Measurements from ENCODE around the gene CRTC3.

CRTC3 gene

GRCh38 chr15:90565866-90566265 is 36.1 kb downstream of the CRTC3 start:
- TF ChIP-seq, protein P1, sequence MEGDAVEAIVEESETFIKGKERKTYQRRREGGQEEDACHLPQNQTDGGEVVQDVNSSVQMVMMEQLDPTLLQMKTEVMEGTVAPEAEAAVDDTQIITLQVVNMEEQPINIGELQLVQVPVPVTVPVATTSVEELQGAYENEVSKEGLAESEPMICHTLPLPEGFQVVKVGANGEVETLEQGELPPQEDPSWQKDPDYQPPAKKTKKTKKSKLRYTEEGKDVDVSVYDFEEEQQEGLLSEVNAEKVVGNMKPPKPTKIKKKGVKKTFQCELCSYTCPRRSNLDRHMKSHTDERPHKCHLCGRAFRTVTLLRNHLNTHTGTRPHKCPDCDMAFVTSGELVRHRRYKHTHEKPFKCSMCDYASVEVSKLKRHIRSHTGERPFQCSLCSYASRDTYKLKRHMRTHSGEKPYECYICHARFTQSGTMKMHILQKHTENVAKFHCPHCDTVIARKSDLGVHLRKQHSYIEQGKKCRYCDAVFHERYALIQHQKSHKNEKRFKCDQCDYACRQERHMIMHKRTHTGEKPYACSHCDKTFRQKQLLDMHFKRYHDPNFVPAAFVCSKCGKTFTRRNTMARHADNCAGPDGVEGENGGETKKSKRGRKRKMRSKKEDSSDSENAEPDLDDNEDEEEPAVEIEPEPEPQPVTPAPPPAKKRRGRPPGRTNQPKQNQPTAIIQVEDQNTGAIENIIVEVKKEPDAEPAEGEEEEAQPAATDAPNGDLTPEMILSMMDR (conservative IDR thresholded peaks at IDR 0.05; ENCODE audit: control insufficient read depth, insufficient read depth, low read depth, low read length), result no peak
- DNase-seq (ENCODE audit: low read depth), result no peak
- H3K4me3 ChIP-seq (ENCODE audit: control insufficient read depth, low read depth, low read length), result no peak overlapping the region

DNA sequence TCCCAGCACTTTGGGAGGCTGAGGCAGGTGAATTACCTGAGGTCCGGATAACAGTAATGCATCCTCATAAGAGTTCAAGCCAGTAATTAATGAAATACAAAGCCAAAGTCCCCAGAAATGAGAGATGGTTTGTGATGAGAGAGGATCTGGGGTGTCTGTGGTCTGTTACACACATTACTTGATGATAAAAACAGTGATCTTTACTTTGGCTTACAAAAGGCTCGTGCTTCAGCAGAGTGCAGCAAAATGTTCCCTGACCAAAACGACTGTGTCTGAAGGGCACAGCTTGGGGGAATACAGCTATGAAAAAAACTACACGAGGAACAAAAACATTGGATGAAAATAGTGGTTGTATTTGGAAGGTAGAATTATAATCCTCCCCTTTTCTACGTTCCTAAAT is 40.9 kb downstream of the CRTC3 start:
- TF ChIP-seq, protein P1 (conservative IDR thresholded peaks at IDR 0.05; ENCODE audit: control insufficient read depth, insufficient read depth, low read depth, low read length), result no peak
- DNase-seq (ENCODE audit: low read depth), result no peak
- H3K4me3 ChIP-seq (ENCODE audit: control insufficient read depth, low read depth, low read length), result no peak overlapping the region

DNA sequence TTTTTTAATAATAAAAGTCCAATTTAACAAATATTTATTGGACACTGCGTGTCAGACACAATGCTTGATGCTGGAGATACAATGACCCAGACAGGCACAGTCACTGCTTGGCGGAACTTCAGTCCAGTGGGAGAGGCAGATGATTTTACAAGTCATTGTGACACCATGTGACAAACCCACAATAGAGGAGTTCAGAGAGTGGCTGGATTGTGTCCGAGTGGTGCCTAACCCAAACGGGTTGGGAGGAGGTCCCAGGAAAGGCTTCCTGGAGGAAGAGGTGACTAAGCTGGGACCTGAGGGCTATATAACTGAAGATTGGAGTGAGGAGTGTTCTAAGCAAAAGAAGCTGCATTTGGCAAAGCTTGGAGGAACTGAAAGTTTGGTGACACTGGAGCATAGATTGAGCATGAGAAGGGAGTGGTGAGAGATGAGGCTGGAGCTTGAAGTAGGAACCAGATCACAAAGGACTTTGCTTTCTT is 41.4 kb downstream of the CRTC3 start:
- H3K4me3 ChIP-seq (ENCODE audit: control insufficient read depth, low read depth, low read length), result no peak overlapping the region
- TF ChIP-seq, protein P1 (conservative IDR thresholded peaks at IDR 0.05; ENCODE audit: control insufficient read depth, insufficient read depth, low read depth, low read length), result no peak
- DNase-seq (ENCODE audit: low read depth), result peak; percentile 27

DNA sequence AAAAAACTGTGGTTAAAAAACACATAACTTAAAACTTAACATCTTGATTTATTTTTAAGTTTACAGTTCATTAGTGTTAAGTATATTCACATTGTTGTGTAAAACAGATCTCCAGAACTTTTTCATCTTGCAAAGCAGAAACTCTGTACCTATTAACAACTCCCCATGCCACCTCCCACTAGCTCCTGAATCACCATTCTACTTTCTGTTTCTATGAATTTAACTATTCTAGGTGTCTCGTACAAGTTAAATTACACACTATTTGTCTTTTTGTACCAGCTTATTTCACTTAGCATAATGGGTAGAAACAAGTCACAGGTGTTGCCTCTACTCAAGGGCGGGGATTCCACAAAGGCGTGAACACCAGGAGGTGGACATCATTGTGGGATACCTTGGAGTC is 43.2 kb downstream of the CRTC3 start:
- TF ChIP-seq, protein P1 (conservative IDR thresholded peaks at IDR 0.05; ENCODE audit: control insufficient read depth, insufficient read depth, low read depth, low read length), result no peak
- no peak overlapping the region for H3K4me3 ChIP-seq (ENCODE audit: control insufficient read depth, low read depth, low read length)
- no peak for DNase-seq (ENCODE audit: low read depth)

- no peak overlapping the region for H3K4me3 ChIP-seq (ENCODE audit: control insufficient read depth, low read depth, low read length)
- TF ChIP-seq, protein P1 (conservative IDR thresholded peaks at IDR 0.05; ENCODE audit: control insufficient read depth, insufficient read depth, low read depth, low read length), result no peak
- DNase-seq (ENCODE audit: low read depth), result no peak
Observed at GRCh38 chr15:90576711-90577389, 47.1 kb downstream of the CRTC3 start.

DNA sequence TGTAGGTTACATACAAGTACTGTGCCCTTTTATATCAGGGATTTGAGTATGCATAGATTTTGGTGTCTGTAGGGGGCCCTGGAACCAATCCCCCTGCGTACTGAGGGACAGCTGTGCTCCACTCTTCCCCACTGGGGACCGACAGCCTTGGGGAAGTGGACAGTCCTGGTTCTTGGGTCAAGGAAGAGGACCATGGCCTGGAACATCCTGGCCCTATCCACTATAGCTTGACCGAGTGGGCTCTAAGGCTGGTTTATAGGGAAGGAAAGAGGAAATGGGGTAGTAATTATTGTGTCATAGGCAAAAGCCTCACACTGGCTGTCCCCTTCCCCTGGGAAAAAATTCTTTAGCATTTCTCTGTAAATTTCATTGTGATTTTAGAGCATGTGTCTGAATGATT is 49.5 kb downstream of the CRTC3 start:
- H3K4me3 ChIP-seq (ENCODE audit: control insufficient read depth, low read depth, low read length), result no peak overlapping the region
- TF ChIP-seq, protein P1 (conservative IDR thresholded peaks at IDR 0.05; ENCODE audit: control insufficient read depth, insufficient read depth, low read depth, low read length), result no peak

More for the DNA sequence above, 49.5 kb downstream of the CRTC3 start:
- DNase-seq (ENCODE audit: low read depth), result no peak
